Trophoblast cell (in vitro differentiated cells and primary cell): ENCODE data around the gene APPBP2.

Experiments
- DNase-seq, 2 donors: peaks; one replicate each; pipeline ENCODE4 v3.0.0-alpha.2; 2016
- H2AFZ ChIP-seq: 2 replicates; pipeline ENCODE4 v1.6.1; 2013; ENCODE audit warnings: low read length, moderate library complexity, mild to moderate bottlenecking; ENCODE audit not compliant: insufficient read depth, poor library complexity
- H2AK5ac ChIP-seq: 2 replicates; pipeline ENCODE4 v1.6.1; 2013; ENCODE audit warnings: mild to moderate bottlenecking, low read length
- H2BK120ac ChIP-seq: 2 replicates; pipeline ENCODE4 v1.6.1; 2013; ENCODE audit warnings: low read length, mild to moderate bottlenecking, moderate library complexity; ENCODE audit not compliant: insufficient read depth, poor library complexity
- H2BK12ac ChIP-seq: 2 replicates; pipeline ENCODE4 v1.6.1; 2013; ENCODE audit warnings: mild to moderate bottlenecking, low read length, moderate library complexity
- H2BK5ac ChIP-seq: 2 replicates; pipeline ENCODE4 v1.6.1; 2013; ENCODE audit warnings: low read length, low read depth, moderate library complexity, mild to moderate bottlenecking; ENCODE audit not compliant: poor library complexity
- H3K14ac ChIP-seq: 2 replicates; pipeline ENCODE4 v1.6.1; 2013; ENCODE audit warnings: mild to moderate bottlenecking, low read length
- H3K18ac ChIP-seq: 2 replicates; pipeline ENCODE4 v1.6.1; 2013; ENCODE audit warnings: mild to moderate bottlenecking, low read length
- H3K23ac ChIP-seq: 2 replicates; pipeline ENCODE4 v1.6.1; 2013; ENCODE audit warnings: low read length
- H3K27ac ChIP-seq: 2 replicates; pipeline ENCODE4 v1.5.1; 2013; ENCODE audit warnings: low read depth, mild to moderate bottlenecking, inconsistent platforms, low read length, moderate library complexity
- H3K27me3 ChIP-seq: 2 replicates; pipeline ENCODE4 v1.6.1; 2013; ENCODE audit warnings: inconsistent platforms, mild to moderate bottlenecking, low read length, moderate library complexity; ENCODE audit not compliant: insufficient read depth
- H3K36me3 ChIP-seq, 2 experiments: 1 replicate in 1 of 2; 2 replicates in 1 of 2; pipeline ENCODE4 v1.6.1; 2013; ENCODE audit warnings: low read length in 2 of 2, mild to moderate bottlenecking in 2 of 2, moderate library complexity in 1 of 2; ENCODE audit not compliant: insufficient read depth in 2 of 2, control insufficient read depth in 1 of 2
- H3K4ac ChIP-seq: 2 replicates; pipeline ENCODE4 v1.6.1; 2013; ENCODE audit warnings: low read depth, mild to moderate bottlenecking, low read length, moderate library complexity
- H3K4me1 ChIP-seq, 2 experiments: 1 replicate in 1 of 2; 2 replicates in 1 of 2; pipeline ENCODE4 v1.6.1; 2013; ENCODE audit warnings: low read length in 2 of 2, mild to moderate bottlenecking in 2 of 2, moderate library complexity in 1 of 2; ENCODE audit not compliant: insufficient read depth in 2 of 2, control insufficient read depth in 1 of 2
- H3K4me2 ChIP-seq: 2 replicates; pipeline ENCODE4 v1.6.1; 2013; ENCODE audit warnings: inconsistent platforms, mild to moderate bottlenecking, low read length, moderate library complexity
- H3K4me3 ChIP-seq: 2 replicates; pipeline ENCODE4 v1.5.1; 2013; ENCODE audit warnings: mild to moderate bottlenecking, low read depth, low read length, inconsistent platforms
- H3K79me1 ChIP-seq: one replicate; pipeline ENCODE4 v1.6.1; 2013; ENCODE audit warnings: low read length
- H3K79me2 ChIP-seq: 2 replicates; pipeline ENCODE4 v1.6.1; 2013; ENCODE audit warnings: low read length, mild to moderate bottlenecking; ENCODE audit not compliant: control insufficient read depth, insufficient read depth, poor library complexity
- H3K9ac ChIP-seq: 2 replicates; pipeline ENCODE4 v1.6.1; 2013; ENCODE audit warnings: mild to moderate bottlenecking, low read length
- H3K9me3 ChIP-seq: 2 replicates; pipeline ENCODE4 v1.6.1; 2013; ENCODE audit warnings: low read depth, mild to moderate bottlenecking, control low read depth, inconsistent platforms, low read length; ENCODE audit not compliant: insufficient read depth
- H4K12ac ChIP-seq: 2 replicates; pipeline ENCODE4 v1.6.1; 2013; ENCODE audit warnings: low read depth, mild to moderate bottlenecking, low read length, moderate library complexity
- H4K8ac ChIP-seq: 2 replicates; pipeline ENCODE4 v1.6.1; 2013; ENCODE audit warnings: low read depth, mild to moderate bottlenecking, low read length, moderate library complexity
- H4K91ac ChIP-seq: one replicate; pipeline ENCODE4 v1.6.1; 2013; ENCODE audit warnings: low read depth, mild to moderate bottlenecking, low read length, moderate library complexity
- WGBS: extraction: QIAGEN DNeasy Blood & Tissue Kit; methylation state at CpG from one replicate; pipeline ENCODE4 v1.1.7; 2013; ENCODE audit warnings: missing lambda C conversion rate; ENCODE audit not compliant: insufficient read length, insufficient coverage; ENCODE audit errors: extremely low coverage; 5-methylcytosine and 5-hydroxymethylcytosine counted together

Gene APPBP2

DNA sequence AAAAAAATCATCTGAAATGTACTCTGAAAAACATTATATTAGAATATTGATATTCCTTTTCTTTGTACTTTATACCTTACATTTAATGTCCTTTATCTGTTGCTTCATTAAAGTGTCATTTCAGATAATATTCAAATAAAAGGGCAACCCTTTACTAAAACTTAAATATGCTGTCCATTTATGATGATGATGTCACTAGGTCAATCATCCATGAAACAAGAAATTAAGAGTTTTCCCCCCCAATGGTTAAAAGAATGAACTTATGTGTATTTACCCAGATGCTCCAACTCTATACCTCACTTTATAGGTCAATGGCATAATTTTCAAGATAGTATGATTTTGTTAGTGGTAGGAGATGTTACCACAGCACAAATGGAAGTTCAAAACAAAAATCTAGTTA, 15.3 kb downstream of the APPBP2 start:
- no peaks in the 10 kb centered on the region for H3K27me3 ChIP-seq
- H2BK12ac ChIP-seq = no peak overlapping the region
- no peak overlapping the region for H3K14ac ChIP-seq
- H2AK5ac ChIP-seq = no peak overlapping the region
- H3K36me3 ChIP-seq = peaks cover 11 to 21% of the 10 kb centered on the region in 2 experiments
- H3K27ac ChIP-seq = no peak overlapping the region
- no peak overlapping the region for H3K9ac ChIP-seq
- peaks cover 8% of the 10 kb centered on the region for H3K79me2 ChIP-seq
- H3K4me1 ChIP-seq = peaks cover 3 to 5% of the 10 kb centered on the region in 2 experiments
- no peak overlapping the region for H3K4me2 ChIP-seq
- H3K9me3 ChIP-seq = no peaks in the 10 kb centered on the region
- H3K4ac ChIP-seq = no peak overlapping the region
- H2AFZ ChIP-seq = no peak overlapping the region
- no peak overlapping the region for H3K4me3 ChIP-seq
- no peak overlapping the region for H2BK5ac ChIP-seq
- no peak overlapping the region for H4K12ac ChIP-seq
- no peaks in the 10 kb centered on the region for H3K79me1 ChIP-seq
- no peak overlapping the region for H2BK120ac ChIP-seq
- no peak overlapping the region for H3K18ac ChIP-seq
- H4K91ac ChIP-seq = no peak overlapping the region
- H4K8ac ChIP-seq = no peak overlapping the region
- no peak overlapping the region for H3K23ac ChIP-seq
- no peak for DNase-seq

DNA sequence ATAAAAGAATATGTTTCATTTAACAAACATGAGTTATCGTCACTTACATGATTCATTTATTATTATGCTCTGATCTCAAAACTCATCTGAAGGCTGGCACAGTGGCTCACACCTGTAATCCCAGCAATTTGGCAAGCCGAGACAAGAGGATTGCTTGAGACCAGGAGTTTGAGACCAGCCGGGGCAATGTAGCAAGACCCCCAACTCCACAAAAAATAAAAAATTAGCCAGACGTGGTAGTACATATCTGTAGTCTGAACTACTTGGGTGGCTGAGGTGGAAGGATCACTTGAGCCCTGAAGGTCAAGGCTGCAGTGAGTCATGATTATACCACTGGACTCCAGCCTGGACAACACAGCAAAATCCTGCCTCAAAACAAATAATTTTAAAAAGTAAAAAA, 16.0 kb downstream of the APPBP2 start:
- H3K4ac ChIP-seq = peak overlapping the region; percentile 79
- H3K9ac ChIP-seq = no peak overlapping the region
- H2AFZ ChIP-seq = no peak overlapping the region
- H2BK120ac ChIP-seq = no peak overlapping the region
- no peak overlapping the region for H3K4me2 ChIP-seq
- no peaks in the 10 kb centered on the region for H3K9me3 ChIP-seq
- peaks cover 11 to 21% of the 10 kb centered on the region in 2 experiments for H3K36me3 ChIP-seq
- H2BK12ac ChIP-seq = no peak overlapping the region
- peaks cover 8% of the 10 kb centered on the region for H3K79me2 ChIP-seq
- H3K23ac ChIP-seq = no peak overlapping the region
- peak overlapping the region; percentile 65 for H3K18ac ChIP-seq
- H2BK5ac ChIP-seq = no peak overlapping the region
- H4K12ac ChIP-seq = no peak overlapping the region
- no peak overlapping the region for H4K91ac ChIP-seq
- no peak overlapping the region for H3K4me3 ChIP-seq
- H2AK5ac ChIP-seq = no peak overlapping the region
- no peak for DNase-seq
- no peaks in the 10 kb centered on the region for H3K79me1 ChIP-seq
- peaks cover 3 to 5% of the 10 kb centered on the region in 2 experiments for H3K4me1 ChIP-seq
- no peaks in the 10 kb centered on the region for H3K27me3 ChIP-seq
- no peak overlapping the region for H3K14ac ChIP-seq
- H3K27ac ChIP-seq = no peak overlapping the region
- H4K8ac ChIP-seq = no peak overlapping the region
- WGBS = no CpG with 5 or more reads among the region's 4 CpGs

DNA sequence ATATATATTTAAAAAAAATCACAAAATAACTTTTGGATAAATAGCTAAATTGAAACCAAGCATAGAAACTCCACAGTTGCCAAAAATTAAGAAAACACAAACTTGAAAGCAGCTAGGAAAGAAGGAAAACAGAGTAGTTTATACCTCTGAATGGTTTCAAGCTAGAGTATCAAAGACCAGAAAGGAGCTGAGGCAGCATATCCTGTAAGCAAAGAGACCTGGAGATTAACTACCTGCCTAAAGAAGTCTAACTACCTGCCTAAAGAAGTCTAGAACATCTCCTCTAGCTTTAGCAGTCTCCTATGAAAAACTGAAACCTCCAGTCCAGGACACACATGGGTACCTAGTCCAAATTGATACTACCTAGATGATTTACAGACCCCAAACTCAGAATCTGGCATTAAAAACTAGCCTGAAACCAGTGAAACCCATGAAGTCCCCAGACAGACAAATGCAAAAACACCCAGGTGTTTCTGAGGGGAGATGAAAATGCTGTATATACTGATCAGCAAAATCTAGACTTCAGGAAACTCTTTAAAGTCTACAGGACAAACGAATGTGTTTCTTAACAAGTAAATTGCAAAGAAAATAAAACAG, 17.6 kb downstream of the APPBP2 start:
- Histone ChIP-seq H3K27ac (no peak overlapping the region), H3K36me3 (peaks cover 9 to 21% of the 10 kb centered on the region in 2 experiments), H3K79me2 (peaks cover 9% of the 10 kb centered on the region), H2BK12ac (no peak overlapping the region), H3K9me3 (no peaks in the 10 kb centered on the region), H2BK5ac (no peak overlapping the region), H3K4me1 (peaks cover 3 to 5% of the 10 kb centered on the region in 2 experiments), H4K91ac (no peak overlapping the region), H3K79me1 (no peaks in the 10 kb centered on the region), H2AK5ac (no peak overlapping the region), H3K18ac (no peak overlapping the region), H3K4me3 (no peak overlapping the region), H3K23ac (no peak overlapping the region), H3K4ac (peak overlapping the region; percentile 24), H4K12ac (no peak overlapping the region), H2BK120ac (no peak overlapping the region), H4K8ac (no peak overlapping the region), H3K4me2 (no peak overlapping the region), H2AFZ (no peak overlapping the region), H3K27me3 (no peaks in the 10 kb centered on the region), H3K9ac (no peak overlapping the region), H3K14ac (no peak overlapping the region)
- WGBS = no CpG with 5 or more reads among the region's 1 CpG
- DNase-seq = no peak

DNA sequence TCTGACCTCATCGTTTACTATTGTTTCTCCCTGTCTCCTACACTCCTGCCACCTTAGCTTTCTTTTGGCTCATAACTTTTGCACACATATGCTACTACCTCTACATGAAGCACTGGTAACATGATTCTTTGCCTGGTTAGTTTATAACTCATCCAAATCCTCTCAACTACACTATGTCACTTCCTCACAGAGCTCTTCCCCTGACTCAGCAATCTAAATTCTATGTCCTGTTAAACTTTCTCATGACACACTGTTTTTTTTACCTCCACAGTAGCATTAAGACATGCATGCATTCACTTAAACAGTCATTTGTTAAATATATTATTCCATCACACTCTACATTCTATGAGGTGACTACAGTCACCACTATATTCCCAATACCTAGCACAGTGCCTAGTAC, 19.7 kb downstream of the APPBP2 start:
- H4K12ac ChIP-seq = no peak overlapping the region
- H3K27ac ChIP-seq = no peak overlapping the region
- no peak overlapping the region for H2AFZ ChIP-seq
- H3K79me1 ChIP-seq = no peaks in the 10 kb centered on the region
- H3K4ac ChIP-seq = no peak overlapping the region
- H3K36me3 ChIP-seq = peaks cover 3 to 18% of the 10 kb centered on the region in 2 experiments
- WGBS = no CpG with 5 or more reads among the region's 1 CpG
- no peaks in the 10 kb centered on the region for H3K27me3 ChIP-seq
- no peak overlapping the region for H3K4me3 ChIP-seq
- no peak overlapping the region for H3K23ac ChIP-seq
- H2AK5ac ChIP-seq = no peak overlapping the region
- H3K14ac ChIP-seq = no peak overlapping the region
- H2BK120ac ChIP-seq = no peak overlapping the region
- peaks cover 8% of the 10 kb centered on the region for H3K79me2 ChIP-seq
- H3K4me1 ChIP-seq = peaks cover 3 to 5% of the 10 kb centered on the region in 2 experiments
- no peak overlapping the region for H4K8ac ChIP-seq
- H4K91ac ChIP-seq = no peak overlapping the region
- H3K18ac ChIP-seq = no peak overlapping the region
- H3K4me2 ChIP-seq = no peak overlapping the region
- DNase-seq = no peak
- no peak overlapping the region for H2BK5ac ChIP-seq
- no peak overlapping the region for H2BK12ac ChIP-seq
- H3K9ac ChIP-seq = no peak overlapping the region
- no peaks in the 10 kb centered on the region for H3K9me3 ChIP-seq
